GM19099 (cell line): ENCODE measurements around the gene KLF11.

ENCODE experiments used
- POLR2A ChIP-seq: IDR thresholded peaks from 3 replicates; pipeline ENCODE4 v1.6.1; 2011; ENCODE audit warnings: low read depth; ENCODE audit not compliant: insufficient read length; ENCODE audit errors: extremely low read depth

Gene KLF11

DNA sequence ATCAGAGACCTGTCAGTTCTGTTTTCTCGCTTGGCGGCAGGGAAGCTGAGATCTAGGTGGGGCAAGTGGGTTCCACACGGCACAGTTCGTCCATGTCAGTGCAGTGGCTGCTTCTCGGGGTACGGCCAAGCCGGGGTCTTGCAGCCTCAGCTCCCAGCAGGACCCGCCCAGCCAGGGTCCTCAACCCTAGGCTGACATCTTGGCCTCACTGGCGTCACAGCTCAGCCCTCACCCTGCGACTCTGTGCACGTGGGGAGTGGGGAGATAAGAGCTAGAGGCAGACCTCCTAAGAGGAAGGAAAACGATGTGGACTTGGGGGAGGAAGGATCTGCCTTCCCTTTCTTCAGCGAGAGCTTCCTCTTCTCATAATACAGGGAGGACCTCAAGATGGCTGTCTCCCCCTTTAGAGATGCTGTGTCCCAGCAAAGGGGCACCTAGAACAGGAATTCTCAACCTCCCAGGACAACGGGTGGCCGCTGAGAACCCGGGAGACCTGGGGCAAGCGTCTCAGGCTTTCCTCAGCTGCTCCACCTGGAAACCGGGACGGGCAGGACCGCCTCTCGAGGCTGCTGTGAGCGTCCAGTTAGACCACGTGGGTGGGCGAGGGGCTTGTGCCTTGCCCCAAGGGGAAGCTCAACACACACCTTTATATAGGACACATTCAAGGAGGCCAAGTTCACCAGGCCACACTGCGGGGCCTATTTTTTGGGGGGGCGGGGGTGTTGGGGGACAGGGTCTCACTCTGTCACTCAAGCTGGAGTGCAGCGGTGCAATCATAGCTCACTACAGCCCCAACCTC lies 23.5 kb upstream of the KLF11 start:
- TF ChIP-seq POLR2A, result no peak

DNA sequence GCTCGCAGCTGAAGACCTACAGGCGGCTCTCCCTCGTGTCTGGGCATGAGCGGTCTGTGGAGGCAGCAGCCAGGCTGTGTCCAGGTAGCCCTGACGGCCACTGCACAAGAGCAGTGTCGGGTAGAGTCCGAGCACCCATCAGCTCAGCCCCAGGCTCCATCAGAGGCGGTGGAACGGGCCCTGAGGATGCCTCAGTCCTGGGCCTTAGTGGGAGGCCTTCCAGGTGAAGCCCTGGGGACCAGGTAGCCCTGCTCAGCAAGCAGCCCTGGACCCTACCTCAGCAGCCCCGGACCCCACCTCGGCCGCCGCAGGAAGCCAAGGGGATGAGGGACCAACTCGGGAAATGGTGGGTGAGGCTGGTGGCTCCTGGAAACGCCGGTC lies 21.3 kb upstream of the KLF11 start:
- no peak for TF ChIP-seq POLR2A

- no peak for TF ChIP-seq POLR2A
These were observed 20.9 kb upstream of the KLF11 start for GRCh38 chr2:10022445-10022844.

DNA sequence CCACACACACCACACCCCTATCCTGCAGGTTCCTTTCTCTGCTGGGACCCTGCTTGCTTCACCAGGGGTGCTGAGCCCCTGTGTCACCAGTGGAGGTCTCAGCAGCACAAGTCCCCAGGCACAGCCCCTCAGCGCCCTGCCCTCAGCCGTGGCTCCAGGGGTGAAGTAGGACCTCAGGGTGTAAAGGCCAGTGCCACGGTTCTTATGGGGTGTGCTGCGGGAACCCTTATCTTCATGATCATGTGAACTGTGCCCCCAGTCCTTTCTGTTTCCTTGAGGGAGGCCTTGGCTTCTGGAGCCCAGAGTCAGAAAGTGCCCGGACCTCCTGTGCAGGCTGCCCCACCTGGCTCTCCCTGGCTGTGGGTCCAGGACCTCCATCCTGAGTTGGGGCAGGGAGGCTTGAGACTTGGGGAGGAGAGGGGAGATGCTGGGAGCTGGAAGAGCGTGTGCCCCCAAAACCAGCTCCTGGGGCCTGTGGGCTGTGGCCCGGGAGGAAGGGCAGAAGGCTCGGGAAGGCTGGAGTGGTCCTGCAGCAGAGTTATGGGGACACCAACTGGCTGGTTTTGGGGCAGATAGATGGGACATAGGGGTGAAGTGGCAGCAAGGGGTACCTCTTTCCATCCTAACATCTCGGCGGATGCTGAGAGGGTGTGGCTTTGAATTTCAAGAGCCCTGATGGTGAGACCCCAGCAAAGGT lies 20.2 kb upstream of the KLF11 start:
- TF ChIP-seq POLR2A, result no peak

- no peak for TF ChIP-seq POLR2A
These were observed 16.3 kb upstream of the KLF11 start for GRCh38 chr2:10026940-10027569.

GRCh38 chr2:10027660-10028330 lies 15.6 kb upstream of the KLF11 start:
- TF ChIP-seq POLR2A, result no peak

- no peak for TF ChIP-seq POLR2A
These were observed 14.9 kb upstream of the KLF11 start for GRCh38 chr2:10028407-10028987.

DNA sequence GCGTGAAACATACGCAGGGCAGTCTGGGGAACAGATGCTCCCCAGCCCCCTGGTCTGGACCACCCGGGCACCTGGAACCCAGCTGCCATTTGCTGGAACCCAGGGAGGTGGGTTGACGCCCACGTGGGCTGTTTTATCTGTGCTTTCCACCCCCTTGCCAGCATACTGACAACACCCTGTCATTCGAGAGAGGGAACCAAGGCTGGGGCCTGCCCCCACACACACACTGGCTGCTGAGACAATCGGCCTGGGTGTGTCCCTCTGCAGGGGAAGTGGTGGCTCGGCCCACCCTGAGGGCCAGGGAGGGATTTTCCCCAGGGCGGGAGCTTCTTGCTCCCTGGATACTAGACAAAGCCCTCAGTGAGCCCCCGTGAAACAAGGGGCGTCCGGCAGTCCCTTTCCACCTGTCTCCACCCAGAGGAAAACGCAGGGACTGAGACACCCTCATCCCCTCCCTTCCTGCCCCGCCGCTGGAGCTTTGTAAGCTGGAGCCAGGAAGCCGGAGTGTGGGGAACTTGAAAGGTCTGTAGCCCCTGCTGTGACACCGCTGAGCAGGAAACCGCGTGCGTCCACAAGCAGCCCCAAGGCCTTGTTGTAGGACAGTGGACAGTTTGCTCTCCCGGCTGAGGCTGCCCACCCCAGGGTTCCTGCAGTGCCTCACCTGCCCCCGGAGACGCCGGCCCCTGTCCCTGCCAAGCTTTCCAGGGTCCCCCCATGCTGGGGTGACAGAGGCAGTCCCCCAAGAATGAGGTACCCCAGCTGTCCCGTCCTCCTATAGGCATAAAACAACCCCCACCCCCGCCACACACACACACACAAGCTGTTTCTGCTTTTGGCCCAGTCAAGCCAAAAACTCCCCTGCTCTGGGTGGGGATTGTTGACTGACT lies 14.1 kb upstream of the KLF11 start:
- no peak for TF ChIP-seq POLR2A

- TF ChIP-seq POLR2A, result no peak
These were observed 13.5 kb upstream of the KLF11 start for GRCh38 chr2:10029875-10030223.

GRCh38 chr2:10030311-10030736 lies 13.0 kb upstream of the KLF11 start:
- no peak for TF ChIP-seq POLR2A

- no peak for TF ChIP-seq POLR2A
These were observed 11.2 kb upstream of the KLF11 start for GRCh38 chr2:10031886-10032745.

- TF ChIP-seq POLR2A, result no peak
These were observed 10.6 kb upstream of the KLF11 start for GRCh38 chr2:10032746-10033105.

DNA sequence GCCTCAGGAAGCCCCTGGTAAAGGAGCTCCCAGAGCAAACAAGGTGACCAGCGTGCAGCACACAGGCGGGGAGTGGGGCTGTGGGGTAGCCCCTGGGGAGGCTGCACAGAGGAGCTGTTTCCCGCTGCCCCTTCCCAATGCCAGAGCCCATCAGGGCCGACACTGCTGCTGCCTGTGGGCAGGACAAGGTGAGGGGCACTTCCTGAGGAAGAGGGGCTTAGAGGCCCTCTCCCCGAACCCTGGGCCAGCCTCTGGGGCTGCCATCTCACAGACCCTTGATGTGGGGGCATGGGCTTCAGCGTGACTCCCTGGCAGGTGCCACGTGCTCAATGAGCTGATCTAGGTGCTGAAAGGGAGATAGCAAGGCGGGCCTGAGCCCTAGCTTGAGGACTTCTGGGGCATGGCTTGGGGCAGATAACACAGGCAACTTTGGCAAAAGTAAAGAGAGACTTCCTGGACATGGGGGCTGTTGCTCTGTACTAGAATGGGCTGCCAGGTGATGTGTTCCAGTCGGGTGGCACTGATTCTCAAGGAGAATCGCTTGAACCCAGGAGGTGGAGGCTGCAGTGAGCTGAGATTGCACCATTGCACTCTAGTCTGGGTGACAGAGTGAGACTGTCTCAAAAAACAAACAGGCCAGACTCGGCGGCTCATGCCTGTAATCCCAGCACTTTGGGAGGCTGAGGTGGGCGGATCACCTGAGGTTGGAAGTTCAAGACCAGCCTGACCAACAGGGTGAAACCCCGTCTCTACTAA lies 9.9 kb upstream of the KLF11 start:
- TF ChIP-seq POLR2A, result no peak
